Panc1 (cell line): ENCODE results near the gene TMEM130.

Experiments used
- CTCF ChIP-seq: fragments of 450-650 bp; IDR thresholded peaks from 2 replicates; pipeline ENCODE4 v1.5.1; 2017; ENCODE audit warnings: mild to moderate bottlenecking
- SIN3A ChIP-seq: IDR thresholded peaks from 2 replicates; pipeline ENCODE4 v1.6.1; 2012; ENCODE audit warnings: low read depth, mild to moderate bottlenecking, low read length, moderate library complexity, borderline replicate concordance; ENCODE audit not compliant: insufficient read depth

GRCh38 chr7:98833022-98833421 is 36.8 kb downstream of the TMEM130 start:
- no peak for TF ChIP-seq CTCF
- TF ChIP-seq SIN3A: no peak
